Kidney capillary endothelial cell (primary cell): ENCODE data around the gene TBX2.

Experiments
- DNase-seq: peaks from one replicate; pipeline ENCODE4 v3.0.0-alpha.2; 2018; ENCODE audit warnings: low spot score

The TBX2 gene

DNA sequence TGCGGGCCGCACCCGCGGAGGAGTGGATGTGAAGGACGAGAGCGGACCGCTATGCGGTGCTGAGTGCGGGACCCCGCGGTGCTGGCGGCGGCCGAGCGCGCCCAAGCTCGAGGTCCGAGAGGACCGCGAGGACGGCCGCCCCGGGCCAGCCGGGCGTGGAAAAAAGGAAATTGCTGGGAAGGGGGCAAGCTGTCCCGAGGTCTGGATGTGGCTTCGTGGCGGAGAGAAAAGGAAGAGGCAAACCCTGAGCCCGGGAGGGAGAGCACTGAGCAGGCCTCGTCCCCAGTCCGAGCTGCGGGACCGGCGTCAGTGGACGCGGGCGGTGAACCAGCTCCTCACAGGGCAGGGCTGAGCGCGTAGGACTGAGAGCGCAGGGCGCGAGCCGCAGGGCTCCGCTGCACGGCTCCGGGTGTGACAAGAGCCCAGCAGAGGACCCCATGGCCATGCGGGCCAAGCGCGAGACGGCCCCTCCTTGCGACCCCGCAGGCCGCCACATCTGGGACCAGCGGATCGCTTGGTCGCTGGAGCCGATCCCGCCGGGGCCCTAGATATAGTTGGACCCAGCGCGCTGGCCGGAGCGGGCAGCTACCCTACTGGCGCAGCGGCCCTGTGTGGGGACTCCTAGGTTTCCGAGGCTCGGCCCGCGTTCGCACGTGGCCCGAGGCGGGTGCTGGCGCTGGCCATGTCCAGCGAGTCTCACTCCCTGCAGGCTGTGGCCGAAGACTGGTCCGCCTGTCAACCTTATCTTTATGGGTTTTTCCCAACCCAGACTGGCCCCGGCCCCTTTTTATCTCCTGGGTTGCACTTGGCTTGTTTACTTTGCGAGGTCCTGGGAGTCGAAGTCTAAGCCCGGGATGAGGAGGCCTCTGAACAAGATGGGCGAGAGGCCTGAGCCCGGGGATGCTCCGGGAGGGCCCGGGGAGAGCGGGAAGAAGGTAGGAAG, 55.0 kb downstream of the TBX2 start:
- DNase-seq: no peak

DNA sequence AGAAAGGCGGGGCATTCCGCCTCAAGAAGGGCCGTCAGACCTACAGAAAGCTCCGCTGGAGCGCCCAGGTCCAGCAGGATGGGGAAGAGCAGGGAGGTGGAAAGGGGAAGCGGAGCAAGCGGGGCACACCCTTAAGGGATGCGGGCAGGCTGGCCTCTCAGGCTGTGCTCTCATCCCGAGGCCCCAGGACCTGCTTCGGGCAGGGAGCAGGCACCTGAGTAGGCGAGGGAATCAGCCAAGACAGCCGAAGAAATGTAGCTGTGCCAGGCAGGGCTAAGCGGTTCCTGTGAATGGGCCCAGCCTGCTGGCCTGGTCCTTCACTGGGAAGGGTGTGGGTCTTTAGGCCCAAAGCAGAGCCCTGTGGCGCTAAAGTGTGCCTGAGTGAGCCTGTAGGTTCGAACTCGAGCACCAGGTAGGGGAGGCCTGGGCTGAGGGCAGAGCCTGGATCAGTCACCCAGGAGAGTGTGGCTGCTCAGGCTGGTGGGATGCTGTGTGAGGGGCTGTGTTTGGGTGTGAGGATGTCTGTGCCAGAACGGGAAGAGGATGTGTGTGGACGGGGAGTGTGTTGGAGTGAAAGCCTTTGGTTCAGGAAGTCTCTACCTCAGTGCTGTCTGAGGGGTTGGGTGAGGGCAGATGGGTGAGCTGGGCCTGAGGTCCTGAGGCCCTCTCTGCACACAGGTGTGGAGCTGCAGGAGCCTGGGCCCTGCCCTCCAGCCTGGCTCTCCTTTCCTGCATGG, 55.8 kb downstream of the TBX2 start:
- no peak for DNase-seq

DNA sequence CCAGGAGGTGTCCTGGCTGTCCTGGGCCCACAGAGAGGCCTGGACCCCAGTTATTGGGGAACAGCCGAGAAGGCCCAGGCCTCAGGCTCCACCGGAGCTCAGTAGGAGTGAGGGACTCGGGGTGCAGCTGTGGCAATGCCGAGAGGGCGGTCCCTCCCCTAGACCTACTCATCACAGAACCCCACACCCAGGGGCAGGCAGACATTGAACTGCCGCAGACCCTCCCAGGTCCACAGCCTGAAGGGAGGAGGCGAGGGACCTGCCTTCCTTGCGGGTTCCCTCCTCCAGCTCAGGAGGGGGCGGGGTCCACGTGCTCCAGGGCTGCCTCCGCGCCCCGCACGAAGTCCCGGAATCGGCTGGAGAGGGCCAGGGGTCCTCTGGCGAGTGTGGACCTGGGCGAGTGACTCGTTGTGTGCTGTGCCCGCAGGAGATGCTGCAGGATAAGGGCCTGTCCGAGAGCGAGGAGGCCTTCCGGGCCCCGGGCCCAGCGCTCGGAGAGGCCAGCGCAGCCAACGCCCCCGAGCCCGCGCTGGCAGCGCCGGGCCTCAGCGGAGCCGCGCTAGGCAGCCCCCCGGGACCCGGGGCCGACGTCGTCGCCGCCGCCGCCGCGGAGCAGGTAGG, 56.5 kb downstream of the TBX2 start:
- no peak for DNase-seq

DNA sequence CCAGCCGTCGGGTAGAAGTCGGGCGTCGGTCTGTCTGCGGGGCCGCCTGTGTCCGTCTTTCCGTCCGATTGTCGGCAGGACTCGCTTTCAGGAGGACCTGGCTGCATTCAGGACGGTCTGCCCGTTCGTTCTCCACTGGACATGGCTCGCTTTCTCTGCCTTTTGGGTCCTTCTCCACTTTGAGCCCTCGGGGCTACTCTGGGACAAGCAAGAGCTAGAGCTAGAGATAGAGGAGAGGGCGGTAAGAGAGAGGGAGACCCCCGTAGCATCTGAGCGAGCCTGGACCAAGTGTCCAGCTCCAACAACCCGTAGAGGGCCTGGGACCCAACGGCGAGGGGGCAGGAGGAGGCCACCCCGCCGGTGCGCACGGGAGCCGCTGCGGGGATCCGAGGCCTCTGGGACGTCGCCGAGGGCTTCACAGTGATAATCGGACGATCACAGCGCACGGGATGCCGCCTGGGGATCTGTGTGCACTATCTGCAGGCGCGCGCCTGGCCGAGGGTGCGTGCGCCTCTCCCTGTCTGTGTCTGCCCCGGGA, 57.1 kb downstream of the TBX2 start:
- no peak for DNase-seq

DNA sequence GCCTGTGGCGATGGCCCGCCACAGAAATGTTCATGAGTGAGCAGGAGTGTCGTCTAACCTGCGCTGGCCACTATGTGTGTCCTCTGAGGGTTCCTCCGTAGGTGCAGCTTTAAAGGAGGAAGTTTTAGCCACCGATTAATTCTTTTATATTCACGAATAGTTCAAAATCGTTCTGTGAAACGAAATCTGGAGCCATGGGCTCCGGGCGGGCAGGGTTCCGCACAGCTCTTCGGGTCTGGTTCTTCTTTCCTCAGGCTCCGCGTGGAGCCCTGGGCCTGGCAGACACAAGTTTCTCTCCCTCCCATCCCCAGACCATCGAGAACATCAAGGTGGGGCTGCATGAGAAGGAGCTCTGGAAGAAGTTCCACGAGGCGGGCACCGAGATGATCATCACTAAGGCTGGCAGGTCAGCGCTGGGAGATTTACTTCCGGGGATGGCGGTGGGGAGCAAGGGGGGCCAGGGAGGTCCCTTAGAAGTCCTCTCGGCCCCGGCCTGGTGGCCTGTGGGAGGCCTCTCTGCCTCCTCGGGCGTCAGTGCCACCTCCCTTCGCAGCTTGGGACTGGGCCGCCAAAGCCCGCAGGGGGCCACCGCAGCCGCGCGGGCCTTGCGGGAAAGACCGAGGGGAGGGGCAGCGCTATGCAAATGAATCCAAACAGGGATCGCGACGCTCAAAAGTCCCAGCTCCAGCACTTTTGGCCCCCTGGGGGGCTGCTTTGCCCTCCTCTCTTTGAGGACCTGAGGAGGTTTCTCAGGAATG, 57.8 kb downstream of the TBX2 start:
- no peak for DNase-seq

DNA sequence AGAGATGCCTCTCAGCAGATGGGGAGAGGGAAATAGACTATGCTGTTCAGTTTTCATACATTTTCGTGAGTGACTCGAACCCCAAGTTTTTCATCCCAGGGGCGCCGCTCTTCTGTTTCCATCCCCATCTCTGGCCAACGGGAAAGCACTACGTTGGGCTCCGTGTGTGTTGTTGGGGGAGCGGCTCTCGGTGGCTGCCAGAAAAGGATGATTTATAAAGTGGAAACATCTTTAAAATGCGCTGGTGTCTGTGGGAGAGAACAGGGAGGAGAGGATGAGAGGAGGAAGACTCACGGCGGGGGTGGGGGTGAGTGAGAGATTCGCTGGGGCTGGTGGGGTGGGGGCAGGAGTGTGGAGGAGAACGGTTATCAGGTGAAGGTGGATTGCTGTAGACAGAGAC, 58.4 kb downstream of the TBX2 start:
- DNase-seq: no peak

DNA sequence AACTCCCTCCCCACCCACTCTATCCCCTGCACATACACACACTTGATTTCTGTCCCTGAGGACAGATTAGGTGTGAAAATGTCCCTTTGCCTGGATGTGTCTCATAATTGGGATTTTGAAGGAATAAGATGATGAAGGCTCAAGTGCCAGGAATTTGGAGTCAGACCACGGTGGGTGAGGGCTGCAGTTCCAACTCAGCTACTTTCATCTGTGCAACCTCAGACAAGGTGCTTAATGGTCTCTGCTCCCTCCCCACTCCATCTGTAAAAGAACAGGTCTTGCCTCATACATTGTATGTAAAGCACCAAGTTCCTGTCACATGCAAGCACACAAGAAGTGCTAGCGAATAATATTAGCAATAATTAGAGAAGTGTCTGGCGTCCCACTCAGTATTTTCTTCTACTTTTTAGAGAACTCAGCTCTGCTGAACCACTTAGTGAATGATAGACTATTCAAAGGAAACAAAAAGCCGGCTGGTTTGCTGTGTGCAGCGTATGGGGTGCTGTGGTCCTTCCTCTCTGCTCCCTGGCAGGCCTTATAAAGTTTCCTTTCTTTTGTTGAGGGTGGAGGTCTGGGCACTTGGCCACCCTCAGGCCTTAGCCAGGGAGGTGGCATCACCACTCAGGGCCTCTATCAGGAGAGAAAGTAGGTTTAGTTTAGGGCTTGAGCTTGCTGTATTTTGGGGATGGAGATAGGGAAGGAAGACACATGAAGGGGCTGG, 58.9 kb downstream of the TBX2 start:
- no peak for DNase-seq
